Measurements from ENCODE around the gene ZNF337.
"Not testable (repeated sequence)": the region's sequence is repeated elsewhere in the genome, so short reads cannot be mapped to it uniquely, and the experiment has no call there.

Gene ZNF337

GRCh38 chr20:25630615-25631014 is 66.0 kb downstream of the ZNF337 start:
- not testable (repeated sequence) for DNase-seq (ENCODE audit: low read depth in 1 of 2, low spot score in 1 of 2)

- no peak for DNase-seq (ENCODE audit: low read depth in 1 of 2, low spot score in 1 of 2)
These were observed 66.7 kb downstream of the ZNF337 start for GRCh38 chr20:25629816-25630499.

GRCh38 chr20:25626779-25627178 is 69.9 kb downstream of the ZNF337 start:
- no peak for DNase-seq (ENCODE audit: low read depth in 1 of 2, low spot score in 1 of 2)

GRCh38 chr20:25624500-25624939 is 72.1 kb downstream of the ZNF337 start:
- DNase-seq (ENCODE audit: low read depth in 1 of 2, low spot score in 1 of 2): no peak
